Mesenchymal stem cell (in vitro differentiated cells and primary cell): ENCODE results near the gene ZRSR2.
A peak's percentile ranks its signal among the peaks of the same experiment; 100 is the strongest.

Source experiments
- DNase-seq: peaks from one replicate; pipeline ENCODE4 v3.0.0-alpha.2; 2013
- H2AFZ ChIP-seq: one replicate; pipeline ENCODE4 v1.6.1; 2013; ENCODE audit warnings: low read depth, mild to moderate bottlenecking, control low read depth, inconsistent platforms, low read length, moderate library complexity
- H2AK5ac ChIP-seq: 2 replicates; pipeline ENCODE4 v1.6.1; 2013; ENCODE audit warnings: low read length, moderate library complexity, mild to moderate bottlenecking, inconsistent platforms; ENCODE audit not compliant: severe bottlenecking
- H2BK120ac ChIP-seq: one replicate; pipeline ENCODE4 v1.6.1; 2013; ENCODE audit warnings: low read depth, mild to moderate bottlenecking, inconsistent platforms, low read length, moderate library complexity
- H2BK12ac ChIP-seq, 2 experiments: one replicate each; pipeline ENCODE4 v1.6.1; 2013; ENCODE audit warnings: inconsistent platforms in 2 of 2, low read length in 2 of 2, mild to moderate bottlenecking in 2 of 2, moderate library complexity in 2 of 2, control low read depth in 1 of 2
- H2BK15ac ChIP-seq: one replicate; pipeline ENCODE4 v1.6.1; 2013; ENCODE audit warnings: mild to moderate bottlenecking, low read depth, inconsistent platforms; ENCODE audit not compliant: poor library complexity, severe bottlenecking
- H2BK5ac ChIP-seq: 2 replicates; pipeline ENCODE4 v1.6.1; 2013; ENCODE audit warnings: low read depth, mild to moderate bottlenecking, low read length, control low read depth, inconsistent platforms; ENCODE audit not compliant: poor library complexity, severe bottlenecking
- H3K14ac ChIP-seq, 2 experiments: one replicate each; pipeline ENCODE4 v1.6.1; 2013; ENCODE audit warnings: inconsistent platforms in 2 of 2, low read length in 2 of 2, control low read depth in 1 of 2, mild to moderate bottlenecking in 1 of 2, moderate library complexity in 1 of 2
- H3K18ac ChIP-seq, 2 experiments: one replicate each; pipeline ENCODE4 v1.6.1; 2013; ENCODE audit warnings: inconsistent platforms in 2 of 2, low read length in 2 of 2, control low read depth in 1 of 2, low read depth in 1 of 2, mild to moderate bottlenecking in 1 of 2
- H3K23ac ChIP-seq, 2 experiments: one replicate each; pipeline ENCODE4 v1.6.1; 2013; ENCODE audit warnings: inconsistent platforms in 2 of 2, low read length in 2 of 2, mild to moderate bottlenecking in 2 of 2, moderate library complexity in 2 of 2, control low read depth in 1 of 2
- H3K27ac ChIP-seq: 2 replicates; pipeline ENCODE4 v1.5.1; 2013; ENCODE audit warnings: mild to moderate bottlenecking, moderate library complexity, low read length, control low read depth, inconsistent platforms; ENCODE audit not compliant: poor library complexity, severe bottlenecking
- H3K27me3 ChIP-seq, 2 experiments: 2 replicates each; pipeline versions ENCODE4 v1.6.1 to v1.7.0; 2013; ENCODE audit warnings: low read length in 2 of 2, mild to moderate bottlenecking in 2 of 2, moderate library complexity in 2 of 2, control low read depth in 1 of 2, inconsistent platforms in 1 of 2; ENCODE audit not compliant: control insufficient read depth in 1 of 2, insufficient read depth in 1 of 2
- H3K36me3 ChIP-seq, 2 experiments: 2 replicates each; pipeline versions ENCODE4 v1.6.1 to v1.7.0; 2013; ENCODE audit warnings: low read length in 2 of 2, control low read depth in 1 of 2, inconsistent platforms in 1 of 2, low read depth in 1 of 2, mild to moderate bottlenecking in 1 of 2; ENCODE audit not compliant: insufficient read depth in 2 of 2, control insufficient read depth in 1 of 2
- H3K4ac ChIP-seq, 2 experiments: one replicate each; pipeline ENCODE4 v1.6.1; 2013; ENCODE audit warnings: inconsistent platforms in 2 of 2, low read length in 2 of 2, mild to moderate bottlenecking in 2 of 2, moderate library complexity in 2 of 2, control low read depth in 1 of 2, low read depth in 1 of 2
- H3K4me1 ChIP-seq: 2 replicates; pipeline ENCODE4 v1.6.1; 2013; ENCODE audit warnings: low read depth, low read length, control low read depth; ENCODE audit not compliant: control insufficient read depth, insufficient read depth
- H3K4me2 ChIP-seq: 2 replicates; pipeline ENCODE4 v1.6.1; 2013; ENCODE audit warnings: low read length, mild to moderate bottlenecking, inconsistent platforms; ENCODE audit not compliant: poor library complexity, severe bottlenecking
- H3K4me3 ChIP-seq, 2 experiments: 2 replicates each; pipeline versions ENCODE4 v1.5.1 to v1.7.0; 2013; ENCODE audit warnings: low read length in 2 of 2, mild to moderate bottlenecking in 2 of 2, control low read depth in 1 of 2, low read depth in 1 of 2; ENCODE audit not compliant: insufficient read depth in 1 of 2
- H3K79me1 ChIP-seq: replicated peaks from 2 replicates; pipeline ENCODE4 v1.6.1; 2013; ENCODE audit warnings: mild to moderate bottlenecking, control low read depth, low read length, inconsistent platforms; ENCODE audit not compliant: poor library complexity, severe bottlenecking
- H3K9ac ChIP-seq: 2 replicates; pipeline ENCODE4 v1.7.0; 2013; ENCODE audit warnings: mild to moderate bottlenecking, low read length, moderate library complexity
- H3K9me3 ChIP-seq: 2 replicates; pipeline ENCODE4 v1.7.0; 2013; ENCODE audit warnings: mild to moderate bottlenecking, low read length; ENCODE audit not compliant: control insufficient read depth
- H4K8ac ChIP-seq: one replicate; pipeline ENCODE4 v1.6.1; 2013; ENCODE audit warnings: inconsistent platforms, mild to moderate bottlenecking, low read length, moderate library complexity
- H4K91ac ChIP-seq: one replicate; pipeline ENCODE4 v1.6.1; 2013; ENCODE audit warnings: mild to moderate bottlenecking, low read length, inconsistent platforms
- WGBS: methylation state at CpG from one replicate; pipeline ENCODE4 v1.1.7; 2013; ENCODE audit warnings: mixed read lengths; 5-methylcytosine and 5-hydroxymethylcytosine counted together

The ZRSR2 gene

GRCh38 chrX:15854080-15854655 lies 63.9 kb downstream of the ZRSR2 start:
- Histone ChIP-seq H2AFZ (peak overlapping the region; percentile 14), H3K4me3 (peak overlapping the region; percentile 83 to 85), H4K8ac (no peak overlapping the region), H3K27me3 (peaks cover 0 to 15% of the 10 kb centered on the region in 2 experiments), H3K4me2 (peak overlapping the region; percentile 78), H3K36me3 (no peaks in the 10 kb centered on the region), H3K4ac (no peak overlapping the region), H2BK5ac (no peak overlapping the region), H3K23ac (peak overlapping the region in 1 of 2 experiments; percentile 80), H3K27ac (no peak overlapping the region), H2BK12ac (no peak overlapping the region), H3K4me1 (no peaks in the 10 kb centered on the region), H2AK5ac (no peak overlapping the region), H3K14ac (peak overlapping the region in 1 of 2 experiments; percentile 65), H3K9me3 (no peaks in the 10 kb centered on the region), H3K9ac (peak overlapping the region; percentile 86), H2BK120ac (peak overlapping the region; percentile 73), H3K79me1 (no peaks in the 10 kb centered on the region), H2BK15ac (no peak overlapping the region), H3K18ac (peak overlapping the region; percentile 9 to 34), H4K91ac (no peak overlapping the region)
- WGBS = 0% methylated on average over 19 of the region's 65 CpGs
- DNase-seq = peak; percentile 39

GRCh38 chrX:15854712-15855567 lies 64.7 kb downstream of the ZRSR2 start, which contains the start of gene AP1S2:
TSS of gene AP1S2 (minus strand) at chrX:15854813. CDS start at chrX:15852524, 2,289 bp downstream.
- Histone ChIP-seq H2BK120ac (peak within 1 kb of the TSS; percentile 73), H3K23ac (peak within 1 kb of the TSS in 1 of 2 experiments; percentile 80), H4K8ac (no peak within 1 kb of the TSS), H3K27ac (peak within 1 kb of the TSS; percentile 81), H3K14ac (peak within 1 kb of the TSS in 1 of 2 experiments; percentile 65), H3K18ac (peak within 1 kb of the TSS; percentile 9 to 34), H2AK5ac (no peak within 1 kb of the TSS), H2BK15ac (no peak within 1 kb of the TSS), H3K9ac (peak within 1 kb of the TSS; percentile 86), H3K27me3 (peaks cover 0 to 15% of the 10 kb centered on the region in 2 experiments), H3K4me3 (peak within 1 kb of the TSS; percentile 85 to 92), H4K91ac (no peak within 1 kb of the TSS), H2AFZ (peak within 1 kb of the TSS; percentile 86), H3K4me1 (no peaks in the 10 kb centered on the region), H2BK5ac (no peak within 1 kb of the TSS), H3K4me2 (peak within 1 kb of the TSS; percentile 93), H2BK12ac (peak within 1 kb of the TSS in 1 of 2 experiments; percentile 10), H3K4ac (no peak within 1 kb of the TSS), H3K9me3 (no peaks in the 10 kb centered on the region), H3K36me3 (no peaks in the 10 kb centered on the region), H3K79me1 (no peaks in the 10 kb centered on the region)
- peak; percentile 92 for DNase-seq
- WGBS = under 1% methylated on average over 50 of the region's 85 CpGs

GRCh38 chrX:15855568-15856221 lies 65.4 kb downstream of the ZRSR2 start:
- peaks cover 0 to 15% of the 10 kb centered on the region in 2 experiments for H3K27me3 ChIP-seq
- H2AK5ac ChIP-seq = no peak overlapping the region
- no peak overlapping the region for H2BK5ac ChIP-seq
- no peak overlapping the region for H2BK120ac ChIP-seq
- H3K4ac ChIP-seq = no peak overlapping the region
- peak overlapping the region in 1 of 2 experiments; percentile 10 for H2BK12ac ChIP-seq
- DNase-seq = peak; percentile 15
- H2BK15ac ChIP-seq = no peak overlapping the region
- no peak overlapping the region for H4K8ac ChIP-seq
- H3K4me3 ChIP-seq = peak overlapping the region; percentile 71 to 92
- H3K9me3 ChIP-seq = no peaks in the 10 kb centered on the region
- no peaks in the 10 kb centered on the region for H3K36me3 ChIP-seq
- 11% methylated on average over 13 of the region's 16 CpGs for WGBS
- H3K14ac ChIP-seq = no peak overlapping the region
- H3K4me2 ChIP-seq = peak overlapping the region; percentile 93
- no peaks in the 10 kb centered on the region for H3K79me1 ChIP-seq
- H3K18ac ChIP-seq = peak overlapping the region in 1 of 2 experiments; percentile 18
- no peaks in the 10 kb centered on the region for H3K4me1 ChIP-seq
- H3K23ac ChIP-seq = no peak overlapping the region
- peak overlapping the region; percentile 85 for H3K9ac ChIP-seq
- H3K27ac ChIP-seq = peak overlapping the region; percentile 81
- no peak overlapping the region for H4K91ac ChIP-seq
- no peak overlapping the region for H2AFZ ChIP-seq

GRCh38 chrX:15856222-15856587 lies 65.9 kb downstream of the ZRSR2 start:
- Histone ChIP-seq H3K4ac (no peak overlapping the region), H3K9ac (no peak overlapping the region), H3K23ac (no peak overlapping the region), H2BK12ac (no peak overlapping the region), H2BK15ac (no peak overlapping the region), H3K14ac (no peak overlapping the region), H4K8ac (no peak overlapping the region), H2AFZ (no peak overlapping the region), H2BK5ac (no peak overlapping the region), H3K27ac (no peak overlapping the region), H3K4me1 (no peaks in the 10 kb centered on the region), H4K91ac (no peak overlapping the region), H2BK120ac (no peak overlapping the region), H3K36me3 (no peaks in the 10 kb centered on the region), H3K27me3 (peaks cover 0 to 17% of the 10 kb centered on the region in 2 experiments), H3K4me3 (no peak overlapping the region), H2AK5ac (no peak overlapping the region), H3K4me2 (no peak overlapping the region), H3K79me1 (no peaks in the 10 kb centered on the region), H3K9me3 (no peaks in the 10 kb centered on the region), H3K18ac (no peak overlapping the region)
- no peak for DNase-seq
- 70% methylated on average over 4 of the region's 4 CpGs for WGBS
